GM19463 (cell line): ENCODE results near the gene KLHL2.
A peak's percentile ranks its signal among the peaks of the same experiment; 100 is the strongest.
"Not testable (repeated sequence)": the region's sequence is repeated elsewhere in the genome, so short reads cannot be mapped to it uniquely, and the experiment has no call there.

Experiments used
- ATAC-seq: cut with Tn5 transposase; IDR thresholded peaks from one replicate; pipeline ENCODE4 v1.9.1; 2021; ENCODE audit warnings: mild to moderate bottlenecking, moderate library complexity; ENCODE audit not compliant: unreplicated experiment

KLHL2 gene, protein sequence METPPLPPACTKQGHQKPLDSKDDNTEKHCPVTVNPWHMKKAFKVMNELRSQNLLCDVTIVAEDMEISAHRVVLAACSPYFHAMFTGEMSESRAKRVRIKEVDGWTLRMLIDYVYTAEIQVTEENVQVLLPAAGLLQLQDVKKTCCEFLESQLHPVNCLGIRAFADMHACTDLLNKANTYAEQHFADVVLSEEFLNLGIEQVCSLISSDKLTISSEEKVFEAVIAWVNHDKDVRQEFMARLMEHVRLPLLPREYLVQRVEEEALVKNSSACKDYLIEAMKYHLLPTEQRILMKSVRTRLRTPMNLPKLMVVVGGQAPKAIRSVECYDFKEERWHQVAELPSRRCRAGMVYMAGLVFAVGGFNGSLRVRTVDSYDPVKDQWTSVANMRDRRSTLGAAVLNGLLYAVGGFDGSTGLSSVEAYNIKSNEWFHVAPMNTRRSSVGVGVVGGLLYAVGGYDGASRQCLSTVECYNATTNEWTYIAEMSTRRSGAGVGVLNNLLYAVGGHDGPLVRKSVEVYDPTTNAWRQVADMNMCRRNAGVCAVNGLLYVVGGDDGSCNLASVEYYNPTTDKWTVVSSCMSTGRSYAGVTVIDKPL

DNA sequence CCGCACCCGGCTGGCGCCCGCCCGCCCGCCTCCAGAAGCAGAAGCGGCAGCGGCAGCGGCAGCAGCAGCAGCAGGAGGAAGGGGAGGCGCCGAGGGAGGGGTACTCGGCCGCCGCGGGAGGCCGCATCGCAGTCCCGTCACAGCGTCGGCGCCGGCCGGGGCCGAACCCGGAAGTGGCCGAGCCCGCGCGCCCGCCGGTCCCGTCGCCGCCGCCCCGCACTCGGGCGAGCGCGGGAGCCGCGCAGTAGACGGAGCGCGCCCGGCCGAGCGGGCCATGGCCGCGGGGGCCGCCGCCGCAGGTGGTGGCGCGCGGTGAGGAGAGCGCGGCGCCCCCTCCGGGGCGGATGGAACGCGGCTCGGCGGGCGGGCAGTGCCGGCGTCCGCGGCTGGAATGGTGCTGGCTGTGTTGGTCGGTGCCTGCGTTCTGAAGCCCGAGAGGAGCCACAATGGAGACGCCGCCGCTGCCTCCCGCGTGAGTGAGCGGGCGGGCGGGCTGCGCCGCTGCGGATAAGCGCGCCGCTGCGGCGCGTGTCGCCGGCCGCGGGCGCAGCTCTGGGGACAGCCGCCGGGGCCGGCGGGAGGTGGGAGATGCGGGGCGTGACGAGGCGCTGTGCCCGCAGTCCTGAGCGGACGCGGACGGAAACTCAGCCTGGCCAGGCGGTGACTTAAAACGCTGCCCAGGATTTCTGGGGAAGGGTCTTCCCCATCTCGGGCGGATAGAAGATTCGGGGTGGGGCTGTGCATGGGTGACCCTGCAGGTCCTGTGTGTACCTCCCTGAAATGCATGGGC, at the start of gene KLHL2:
Gene KLHL2 (plus strand): TSS at position 131 of the 790 bp plus-strand sequence. CDS start 316 bp downstream, at position 447.
- ATAC-seq, result peak; percentile 87

DNA sequence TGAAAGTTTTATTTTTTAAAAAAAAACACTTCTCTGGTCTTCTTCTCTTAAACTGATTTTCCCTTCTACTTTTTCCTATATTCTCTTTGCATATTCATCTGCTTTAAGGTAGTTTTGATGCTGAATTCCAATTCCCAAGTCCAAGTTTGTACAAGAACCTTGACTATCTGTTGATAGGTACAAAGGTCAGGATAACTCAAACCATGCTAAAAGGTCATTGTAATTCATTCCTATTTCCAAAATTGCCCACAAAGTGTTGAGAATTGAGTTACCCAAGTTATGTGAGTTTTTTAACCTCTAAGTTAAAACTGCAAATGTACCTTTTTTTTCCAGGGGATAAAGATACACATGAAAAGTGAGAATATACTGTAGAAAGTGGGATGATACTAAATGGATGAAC, 48.6 kb upstream of the KLHL2 start:
- ATAC-seq, result no peak

DNA sequence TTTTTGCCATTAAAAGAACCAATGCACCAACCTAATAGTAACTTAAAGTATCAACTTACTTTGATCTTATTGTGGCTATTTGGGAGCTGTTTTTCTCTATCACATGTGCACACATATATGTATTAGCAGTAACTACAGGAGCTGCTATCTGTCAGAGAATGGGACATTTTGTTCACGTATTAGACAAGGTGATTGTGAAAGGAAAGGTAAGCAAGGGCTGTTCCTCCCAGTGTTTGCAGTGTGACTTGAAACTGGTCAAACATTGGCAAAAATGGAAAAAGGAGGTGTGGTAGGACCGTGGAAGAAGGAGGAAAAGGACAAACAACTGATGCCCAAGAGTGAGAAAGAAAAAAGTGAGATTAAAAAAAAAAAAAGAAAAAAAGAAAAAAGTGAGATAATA, 43.1 kb upstream of the KLHL2 start:
- ATAC-seq, result no peak

DNA sequence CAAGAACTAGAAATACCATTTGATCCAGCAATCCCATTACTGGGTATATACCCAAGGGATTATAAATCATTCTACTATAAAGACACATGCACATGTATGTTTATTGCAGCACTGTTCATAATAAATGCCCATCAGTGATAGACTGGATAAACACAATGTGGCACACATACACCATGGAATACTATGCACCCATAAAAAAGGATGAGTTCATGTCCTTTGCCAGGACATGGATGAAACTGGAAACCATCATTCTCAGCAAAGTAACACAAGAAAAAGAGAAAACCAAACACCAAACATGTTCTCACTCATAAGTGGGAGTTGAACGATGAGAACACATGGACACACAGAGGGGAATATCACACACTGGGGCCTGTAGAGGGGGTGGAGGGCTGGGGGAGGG, 40.5 kb upstream of the KLHL2 start:
- not testable (repeated sequence) for ATAC-seq

DNA sequence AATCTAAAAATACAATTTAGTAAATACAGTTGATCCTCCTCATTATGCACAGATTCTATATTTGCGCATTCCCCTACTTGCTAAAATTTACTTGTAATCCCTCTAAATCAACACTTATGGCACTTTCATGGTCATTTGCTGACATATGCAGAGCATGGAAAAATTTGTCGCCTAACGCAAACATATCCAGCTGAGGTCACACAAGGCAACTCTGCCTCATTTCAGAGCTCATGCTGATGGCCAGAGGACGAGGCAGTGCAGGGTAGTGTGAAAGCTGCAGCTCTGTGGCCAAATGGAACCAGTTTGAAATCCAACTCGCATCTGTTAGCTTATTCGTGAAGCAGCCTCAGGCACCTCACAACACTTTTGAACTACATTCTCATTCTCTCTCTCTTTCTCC, 39.7 kb upstream of the KLHL2 start:
- ATAC-seq, result no peak

DNA sequence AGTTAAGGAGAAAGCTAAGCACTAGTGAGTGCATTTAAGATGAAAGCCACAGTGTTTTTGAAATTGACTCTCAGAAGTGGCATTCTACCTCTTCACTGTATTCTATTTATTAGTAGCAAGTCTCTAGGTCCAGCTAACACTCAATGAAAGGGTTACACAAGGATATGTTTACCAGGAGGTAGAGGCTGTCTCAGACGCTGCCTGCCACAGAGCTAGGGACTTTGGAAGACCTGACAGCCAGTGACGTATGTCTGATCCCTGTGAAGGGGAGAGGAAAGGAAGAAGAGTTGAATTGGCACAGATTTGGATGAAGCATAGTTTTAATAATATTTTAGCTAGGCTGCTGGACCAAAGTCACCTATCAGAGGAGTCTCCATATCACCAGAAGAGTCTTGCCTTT, 36.5 kb upstream of the KLHL2 start:
- ATAC-seq, result no peak

DNA sequence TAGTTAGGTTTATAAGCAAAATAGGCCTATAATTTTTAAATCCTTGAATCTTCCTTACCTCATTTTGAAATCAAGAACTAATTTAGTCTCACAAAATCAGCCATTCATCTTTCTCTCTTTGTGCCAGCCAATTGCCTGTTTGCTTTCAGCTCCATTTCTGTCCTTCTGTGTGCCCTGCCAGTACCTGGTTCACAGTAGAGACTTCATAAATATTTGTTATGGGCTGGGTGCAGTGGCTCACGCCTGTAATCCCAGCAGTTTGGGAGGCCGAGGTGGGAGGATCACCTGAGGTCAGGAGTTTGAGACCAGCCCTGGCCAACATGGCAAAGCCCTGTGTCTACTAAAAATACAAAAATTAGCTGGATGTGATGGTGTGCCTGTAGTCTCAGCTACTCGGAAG, 31.9 kb upstream of the KLHL2 start:
- not testable (repeated sequence) for ATAC-seq

DNA sequence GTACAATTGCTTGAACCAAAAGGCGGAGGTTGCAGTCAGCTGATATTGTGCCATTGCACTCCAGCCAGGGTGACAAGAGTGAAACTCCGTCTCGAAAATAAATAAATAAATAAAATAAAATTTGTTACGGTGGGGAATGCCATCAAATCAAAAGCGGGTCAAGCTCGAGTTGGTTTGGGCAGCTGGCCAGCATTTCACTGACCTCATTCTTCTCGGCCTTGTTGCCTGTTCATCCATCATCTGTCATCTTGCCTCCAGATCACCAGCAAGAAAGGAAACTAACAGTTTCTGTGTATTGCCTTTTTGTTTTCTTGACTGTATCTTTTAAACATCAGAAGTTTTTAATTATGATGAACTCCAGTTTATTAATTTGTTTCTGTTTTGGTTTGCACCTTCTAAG, 31.5 kb upstream of the KLHL2 start:
- ATAC-seq, result no peak

DNA sequence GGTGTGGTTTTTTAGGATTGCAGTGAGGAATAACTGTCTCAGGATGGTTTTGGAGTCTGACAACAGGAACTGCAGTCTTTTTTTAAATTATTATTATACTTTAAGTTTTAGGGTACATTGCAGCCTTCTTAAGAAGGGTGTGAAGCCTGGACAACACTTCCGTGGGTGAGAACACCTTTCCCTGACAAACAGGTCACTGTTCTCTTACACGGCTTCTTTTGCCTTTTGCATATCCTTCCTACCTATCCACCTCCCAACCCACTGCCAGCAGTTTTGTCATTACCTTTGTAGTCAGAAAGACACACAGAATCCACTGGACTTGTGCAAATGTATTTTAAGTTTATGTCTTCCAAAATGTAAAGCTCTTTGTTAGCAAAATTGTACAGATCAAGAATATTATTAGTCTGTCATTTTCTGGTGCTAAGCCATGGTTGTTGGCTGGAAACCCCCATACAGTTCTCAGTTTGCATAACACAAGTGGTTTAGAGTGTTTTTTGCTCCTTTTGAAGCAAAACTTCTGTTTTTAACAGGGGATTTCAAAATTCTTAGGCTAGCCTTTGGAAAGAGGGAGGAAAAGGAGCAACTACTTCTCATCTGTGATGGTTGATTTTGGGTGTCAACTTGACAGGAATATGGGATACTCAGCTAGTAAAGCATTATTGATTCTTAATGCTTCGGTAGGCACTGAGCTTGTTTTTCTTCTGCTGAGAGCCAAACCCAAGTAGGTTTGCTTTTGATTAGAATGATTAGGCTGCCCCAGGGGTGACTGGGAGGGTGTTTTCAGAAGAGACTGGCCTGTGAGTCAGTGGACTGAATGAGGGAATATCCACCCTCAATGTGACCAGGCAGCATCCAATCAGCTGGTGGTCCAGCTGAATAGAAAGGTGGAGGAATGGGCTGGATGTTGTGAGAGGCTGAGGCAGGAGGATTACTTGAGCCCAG, 29.4 kb upstream of the KLHL2 start:
- ATAC-seq, result peak; percentile 82

DNA sequence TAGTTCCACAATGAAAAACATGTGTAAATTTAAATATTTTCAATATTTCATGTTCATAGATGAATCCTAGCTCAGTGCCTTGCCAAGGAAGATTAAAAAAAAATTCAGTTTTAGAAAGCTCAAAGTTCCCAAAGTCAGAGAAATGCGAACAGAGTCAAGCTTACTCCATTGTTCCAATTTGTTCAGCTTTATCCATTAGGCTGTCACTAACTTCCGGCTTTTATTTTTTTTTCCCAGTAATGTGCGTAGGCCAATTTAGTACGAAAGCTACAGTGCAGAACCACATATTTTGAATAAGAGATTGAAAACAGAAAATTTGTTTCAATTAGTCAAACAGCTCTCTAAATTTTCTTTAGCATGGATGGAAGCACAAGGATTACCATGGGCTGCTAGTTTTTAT, 23.1 kb upstream of the KLHL2 start:
- no peak for ATAC-seq

DNA sequence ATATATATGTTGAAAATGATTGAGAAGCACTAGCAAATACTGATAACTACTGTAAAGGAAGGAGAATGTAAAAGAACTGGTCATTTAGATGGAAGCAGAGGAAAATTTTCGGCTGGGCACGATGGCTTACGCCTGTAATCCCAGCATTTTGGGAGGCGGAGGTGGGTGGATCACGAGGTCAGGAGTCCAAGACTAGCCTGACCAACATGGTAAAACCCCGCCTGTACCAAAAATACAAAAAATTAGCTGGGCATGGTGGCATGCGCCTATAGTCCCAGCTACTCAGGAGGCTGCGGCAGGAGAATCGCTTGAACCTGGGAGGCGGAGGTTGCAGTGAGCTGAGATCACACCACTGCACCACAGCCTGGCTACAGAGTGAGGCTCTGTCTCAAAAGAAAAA, 22.4 kb upstream of the KLHL2 start:
- not testable (repeated sequence) for ATAC-seq

DNA sequence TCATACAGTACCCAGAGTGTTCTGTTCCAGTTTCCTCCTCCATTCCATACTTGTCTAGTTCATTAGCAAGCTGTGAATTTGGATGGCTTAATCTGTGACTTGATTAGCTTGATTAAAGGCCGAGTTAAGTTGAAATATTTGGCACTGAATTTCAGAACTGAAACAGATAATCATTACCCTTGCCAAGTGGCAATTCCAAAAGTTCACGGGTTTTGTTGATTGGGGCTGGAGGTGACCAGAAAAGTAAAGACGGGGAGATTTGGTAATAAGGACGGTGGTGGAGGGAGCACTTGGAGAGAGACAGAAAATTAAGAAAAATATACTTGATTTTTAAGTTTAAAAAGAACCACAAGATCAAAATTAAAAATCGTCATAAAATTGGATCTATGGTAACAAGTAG, 21.9 kb upstream of the KLHL2 start:
- no peak for ATAC-seq

DNA sequence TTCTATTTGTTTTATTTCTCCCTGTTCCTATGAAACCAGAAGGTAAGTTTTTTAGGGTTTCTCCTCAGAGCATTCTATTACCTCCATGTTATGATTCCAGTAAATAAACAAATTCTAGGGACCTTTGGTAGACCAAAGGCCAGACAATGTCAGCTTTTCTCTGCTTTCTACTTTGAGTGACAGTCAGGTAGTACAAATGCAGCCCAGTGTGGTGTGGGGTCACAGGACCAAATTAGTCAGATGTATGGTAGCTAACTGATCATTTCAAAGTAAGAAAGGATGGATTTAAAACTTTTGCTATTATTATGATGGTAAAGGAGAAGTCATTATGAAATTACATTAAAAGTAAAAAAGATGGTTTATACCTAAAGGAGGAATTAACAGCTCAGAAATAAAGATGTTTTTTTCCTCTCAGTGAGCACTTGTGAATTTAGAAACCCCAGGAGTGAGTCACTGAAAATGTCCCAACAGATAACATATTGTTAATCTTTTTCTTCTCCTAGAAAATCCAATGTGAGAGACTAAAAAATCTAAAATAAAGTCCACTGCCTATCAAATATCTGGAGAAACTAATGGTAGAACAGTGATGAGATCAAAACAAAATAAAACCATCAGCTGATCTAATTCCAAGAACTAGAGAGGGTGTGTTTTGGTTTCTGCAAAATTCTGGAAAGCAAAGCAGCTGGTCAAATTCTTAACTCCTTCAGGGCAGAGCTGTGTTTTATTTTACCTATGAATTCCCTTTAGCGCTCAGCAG, 16.6 kb upstream of the KLHL2 start:
- ATAC-seq, result no peak

DNA sequence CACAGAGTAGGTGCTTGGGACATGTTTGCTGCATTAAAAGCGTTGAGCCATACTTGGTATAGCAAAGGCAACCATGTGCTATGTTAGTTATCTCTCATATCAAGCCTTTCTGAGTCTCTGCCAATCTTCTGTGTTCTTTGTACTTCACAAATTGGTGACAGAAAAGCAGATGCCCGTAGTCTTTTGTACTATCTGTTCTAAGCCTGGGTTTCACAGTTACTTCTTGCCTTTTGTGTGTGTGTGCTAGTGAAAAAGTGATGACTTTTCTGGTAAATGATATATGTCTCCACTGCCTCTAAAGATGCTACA, 16.1 kb upstream of the KLHL2 start:
- ATAC-seq, result no peak

DNA sequence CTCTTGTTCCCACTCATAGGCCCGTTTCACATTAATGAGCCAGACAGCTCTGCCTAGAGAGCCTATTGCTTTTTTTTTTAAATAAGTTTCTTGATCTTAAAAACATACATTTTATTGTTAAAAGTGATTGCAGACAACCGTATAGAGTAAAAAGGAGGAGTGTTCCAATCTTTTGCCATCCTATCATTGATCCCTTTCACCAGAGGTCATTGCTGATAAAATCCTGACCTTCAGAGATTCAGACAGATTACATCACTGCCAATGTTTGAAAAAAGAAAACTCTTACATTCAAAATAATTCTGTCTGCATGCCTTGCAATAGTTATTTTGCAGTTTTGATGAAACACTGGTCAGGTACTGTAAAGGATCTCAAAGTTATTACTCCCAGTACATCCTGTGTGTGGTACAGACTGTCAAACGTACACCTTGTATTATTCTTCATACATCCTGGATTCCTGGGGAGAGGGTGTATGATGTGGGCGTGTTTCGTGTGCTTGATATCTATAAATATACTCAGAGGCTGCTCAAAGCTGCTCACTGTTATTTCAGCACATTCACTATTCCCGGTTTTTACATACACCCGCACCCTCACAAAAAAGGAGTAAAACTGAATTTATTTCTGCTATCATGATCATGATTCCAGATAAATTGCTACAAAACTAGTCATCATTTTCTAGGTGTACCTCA, 15.4 kb upstream of the KLHL2 start:
- no peak for ATAC-seq

DNA sequence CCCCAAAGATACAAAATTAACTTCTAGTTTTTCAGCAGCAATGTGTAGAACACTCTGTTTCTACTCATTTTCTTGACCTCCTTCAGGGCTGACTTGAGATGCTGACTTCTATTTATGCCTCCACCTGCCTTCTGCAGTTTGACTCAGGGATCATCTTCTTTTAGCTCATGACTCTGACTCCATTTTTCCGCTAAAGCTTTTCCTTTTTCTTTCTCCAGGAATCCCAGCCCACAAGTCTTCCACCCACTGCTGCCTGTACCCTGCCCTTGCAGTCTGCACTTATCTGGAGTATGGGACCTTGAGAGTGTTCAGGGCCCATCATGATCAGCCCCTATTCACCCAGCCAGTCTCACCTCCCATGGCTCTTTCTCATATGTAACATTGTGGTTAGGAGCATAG, 14.9 kb upstream of the KLHL2 start:
- ATAC-seq, result no peak

DNA sequence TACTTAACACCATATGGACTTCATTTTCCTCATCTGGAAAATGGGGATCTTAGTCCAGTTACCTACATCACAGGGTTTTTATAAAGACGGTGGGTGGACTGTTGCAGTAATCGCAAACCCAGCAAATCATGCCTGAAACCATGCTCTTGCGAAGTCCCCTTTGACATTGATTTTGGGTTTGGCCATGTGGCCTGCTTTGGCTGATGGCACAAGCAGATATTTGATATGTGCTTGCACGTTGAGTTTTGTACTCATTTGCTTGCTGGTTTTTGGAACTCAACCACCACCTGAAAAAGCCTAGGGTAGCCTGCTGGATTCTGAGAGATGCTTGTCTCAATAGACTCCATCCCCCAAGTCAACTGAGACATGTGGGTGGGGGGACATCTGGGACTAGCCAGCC, 14.4 kb upstream of the KLHL2 start:
- ATAC-seq, result no peak

DNA sequence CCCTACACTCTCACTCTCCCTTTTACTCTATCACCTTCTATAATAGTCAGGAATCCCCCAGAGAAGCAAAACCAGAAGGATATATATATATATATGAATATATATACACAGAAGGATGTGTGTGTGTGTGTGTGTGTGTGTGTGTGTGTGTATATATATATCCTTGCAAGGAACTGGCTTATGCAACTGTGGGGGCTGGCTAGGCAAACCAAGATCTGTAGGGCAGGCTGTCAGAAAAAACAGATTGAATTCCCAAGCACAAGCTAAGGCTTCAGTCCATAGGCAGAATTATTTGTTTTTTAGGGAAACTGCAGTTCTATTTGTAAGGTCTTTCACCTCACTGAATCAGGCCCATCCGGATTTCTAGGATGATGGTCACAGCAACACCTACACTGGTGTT, 13.0 kb upstream of the KLHL2 start:
- ATAC-seq, result no peak

DNA sequence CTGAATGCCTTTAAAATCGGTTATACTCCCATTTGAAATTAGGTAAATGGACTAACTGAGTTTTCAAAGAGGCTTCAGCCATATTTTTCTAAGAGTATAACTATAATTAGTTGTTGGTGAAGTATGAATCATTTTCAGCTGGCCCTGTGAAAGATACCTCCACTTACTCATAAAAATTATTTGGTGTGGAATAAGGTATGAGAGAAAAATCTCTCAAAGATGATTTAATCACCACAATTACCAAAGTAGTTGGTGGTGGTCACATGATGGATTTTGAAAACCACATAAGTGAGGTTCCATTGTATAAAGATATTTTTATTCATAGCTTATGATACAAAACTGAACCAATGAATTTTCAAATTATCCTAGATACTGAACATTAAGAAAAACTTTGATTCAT, 9.0 kb upstream of the KLHL2 start:
- no peak for ATAC-seq

DNA sequence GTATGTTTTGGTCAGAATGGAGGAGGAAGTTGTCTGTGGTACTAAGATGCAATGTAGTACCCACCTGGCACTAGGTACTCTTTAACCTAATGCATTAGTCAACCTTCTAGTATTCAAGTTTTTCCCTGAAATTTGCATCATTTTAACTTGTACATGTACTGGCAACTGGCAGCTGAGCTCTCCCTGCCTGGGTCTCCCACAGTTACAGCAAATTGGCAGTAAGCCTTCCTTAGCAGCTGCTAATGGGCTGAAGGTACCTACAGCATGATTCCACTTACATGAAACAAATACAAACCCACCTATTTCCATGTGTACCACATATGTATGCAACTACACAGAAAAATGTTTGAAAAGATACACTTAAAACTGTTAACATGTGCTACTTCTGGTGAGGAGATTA, 8.1 kb upstream of the KLHL2 start:
- no peak for ATAC-seq
